Stimulated activated CD4-positive, alpha-beta T cell treated with anti-CD3 and anti-CD28 coated beads, TNF-alpha, amount 100 ng/mL, for 48 hours (primary cell): ENCODE results near the gene CNTNAP2.

Source experiments
- DNase-seq, 3 donors: peaks; one replicate each; pipeline ENCODE4 v3.0.0-alpha.2; 2020; ENCODE audit warnings: low read depth in 3 of 3

Gene CNTNAP2

GRCh38 chr7:146764458-146764857, 647.9 kb downstream of the CNTNAP2 start:
- DNase-seq: no peak

- DNase-seq: no peak
These were observed 652.4 kb downstream of the CNTNAP2 start for GRCh38 chr7:146768957-146769356.

GRCh38 chr7:146772601-146773000, 656.0 kb downstream of the CNTNAP2 start:
- DNase-seq: no peak

- DNase-seq: no peak
These were observed 656.9 kb downstream of the CNTNAP2 start for GRCh38 chr7:146773506-146773905.

- no peak for DNase-seq
These were observed 664.9 kb downstream of the CNTNAP2 start for GRCh38 chr7:146781352-146782116.

- DNase-seq: no peak
These were observed 670.7 kb downstream of the CNTNAP2 start for GRCh38 chr7:146787266-146787665.

- DNase-seq: no peak
These were observed 671.4 kb downstream of the CNTNAP2 start for GRCh38 chr7:146788008-146788407.

- DNase-seq: no peak
These were observed 675.0 kb downstream of the CNTNAP2 start for GRCh38 chr7:146791344-146792285.

GRCh38 chr7:146804620-146805019, 688.0 kb downstream of the CNTNAP2 start:
- DNase-seq: no peak

- no peak for DNase-seq
These were observed 688.5 kb downstream of the CNTNAP2 start for GRCh38 chr7:146805082-146805481.

- DNase-seq: no peak
These were observed 709.7 kb downstream of the CNTNAP2 start for GRCh38 chr7:146826329-146826728.

- DNase-seq: no peak
These were observed 714.1 kb downstream of the CNTNAP2 start for GRCh38 chr7:146830686-146831085.

- DNase-seq: no peak
These were observed 715.3 kb downstream of the CNTNAP2 start for GRCh38 chr7:146831875-146832274.

- no peak for DNase-seq
These were observed 727.8 kb downstream of the CNTNAP2 start for GRCh38 chr7:146844405-146844804.

- DNase-seq: no peak
These were observed 742.1 kb downstream of the CNTNAP2 start for GRCh38 chr7:146858690-146859089.

GRCh38 chr7:146861701-146862100, 745.1 kb downstream of the CNTNAP2 start:
- DNase-seq: no peak

- no peak for DNase-seq
These were observed 745.8 kb downstream of the CNTNAP2 start for GRCh38 chr7:146862415-146862814.

- DNase-seq: no peak
These were observed 748.0 kb downstream of the CNTNAP2 start for GRCh38 chr7:146864644-146865043.

GRCh38 chr7:146865696-146866095, 749.1 kb downstream of the CNTNAP2 start:
- no peak for DNase-seq

- DNase-seq: no peak
These were observed 758.1 kb downstream of the CNTNAP2 start for GRCh38 chr7:146874722-146875121.

GRCh38 chr7:146875237-146875785, 758.7 kb downstream of the CNTNAP2 start:
- DNase-seq: no peak

- no peak for DNase-seq
These were observed 759.4 kb downstream of the CNTNAP2 start for GRCh38 chr7:146875981-146876380.
